GM23248 (cell line): ENCODE measurements around the gene ZBTB44.
"Not testable (repeated sequence)": the region's sequence is repeated elsewhere in the genome, so short reads cannot be mapped to it uniquely, and the experiment has no call there.

Experiments
- EZH2 ChIP-seq: fragments of 200-600 bp; sonication (generic); IDR thresholded peaks from 2 replicates; pipeline ENCODE4 v1.6.1; 2018; ENCODE audit warnings: antibody characterized with exemption, mild to moderate bottlenecking; ENCODE audit not compliant: insufficient read depth, poor library complexity, severe bottlenecking
- EZH2phosphoT487 ChIP-seq: fragments of 200-600 bp; sonication (generic); IDR thresholded peaks from 2 replicates; pipeline ENCODE4 v1.6.1; 2018; ENCODE audit warnings: antibody characterized with exemption, moderate library complexity, mild to moderate bottlenecking, low read depth; ENCODE audit not compliant: insufficient read depth

DNA sequence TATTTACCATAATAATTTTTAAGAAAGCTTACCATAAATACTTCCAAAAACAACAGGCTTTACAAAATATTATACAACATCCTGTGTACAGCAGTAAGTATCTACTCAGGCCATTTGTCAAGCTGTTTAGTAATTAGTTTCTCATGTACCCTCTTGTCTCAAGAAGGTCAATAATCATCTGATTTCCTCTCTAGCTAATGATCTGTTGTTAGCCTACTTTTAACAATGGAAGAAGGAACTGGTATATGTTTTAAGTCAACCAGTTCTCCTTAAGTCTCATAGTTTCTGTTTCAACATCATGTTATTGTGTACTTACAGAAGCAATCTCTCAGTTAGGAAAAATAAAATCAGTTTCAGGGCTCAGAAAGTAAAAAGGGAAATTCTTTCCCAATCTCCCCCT, 81.2 kb downstream of the ZBTB44 start:
- TF ChIP-seq EZH2, EZH2phosphoT487: not testable (repeated sequence)
